Sigmoid colon (tissue), 4 donors: Measurements from ENCODE around the gene TAAR2.
"Not testable (repeated sequence)": the region's sequence is repeated elsewhere in the genome, so short reads cannot be mapped to it uniquely, and the experiment has no call there.

Source experiments
- POLR2A ChIP-seq, 2 donors: fragments of 450-650 bp; IDR thresholded peaks; one replicate each; pipeline ENCODE4 v1.6.1; 2016; ENCODE audit warnings: antibody characterized with exemption in 2 of 2, mild to moderate bottlenecking in 2 of 2, moderate library complexity in 2 of 2
- POLR2AphosphoS5 ChIP-seq, 4 donors: sonication (generic); formaldehyde crosslinking; IDR thresholded peaks; one replicate each; pipeline ENCODE4 v1.6.1; 2017; ENCODE audit warnings: antibody characterized with exemption in 4 of 4
- TF ChIP-seq, protein P1 (sequence below), 4 experiments: fragments of 450-650 bp in 3 of 4; fragments of 200-600 bp in 1 of 4; IDR thresholded peaks; one replicate each; pipeline ENCODE4 v1.5.1; 2016 to 2019; ENCODE audit warnings: antibody characterized with exemption in 4 of 4, mild to moderate bottlenecking in 3 of 4, moderate library complexity in 2 of 4

DNA sequence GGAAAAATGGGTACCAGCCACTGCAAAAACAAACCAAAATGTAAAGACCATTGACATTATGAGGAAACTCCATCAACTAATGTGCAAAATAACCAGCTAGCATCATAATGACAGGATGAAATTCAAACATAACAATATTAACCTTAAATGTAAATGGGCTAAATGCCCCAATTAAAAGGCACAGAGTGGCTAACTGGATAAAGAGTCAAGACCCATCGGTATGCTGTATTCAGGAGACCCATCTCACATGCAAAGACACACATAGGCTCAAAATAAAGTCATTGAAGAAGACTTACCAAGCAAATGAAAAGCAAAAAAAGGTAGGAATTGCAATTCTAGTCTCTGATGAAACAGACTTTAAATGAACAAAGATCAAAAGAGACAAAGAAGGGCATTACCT, 13.1 kb upstream of the TAAR2 start:
- TF ChIP-seq, protein P1, sequence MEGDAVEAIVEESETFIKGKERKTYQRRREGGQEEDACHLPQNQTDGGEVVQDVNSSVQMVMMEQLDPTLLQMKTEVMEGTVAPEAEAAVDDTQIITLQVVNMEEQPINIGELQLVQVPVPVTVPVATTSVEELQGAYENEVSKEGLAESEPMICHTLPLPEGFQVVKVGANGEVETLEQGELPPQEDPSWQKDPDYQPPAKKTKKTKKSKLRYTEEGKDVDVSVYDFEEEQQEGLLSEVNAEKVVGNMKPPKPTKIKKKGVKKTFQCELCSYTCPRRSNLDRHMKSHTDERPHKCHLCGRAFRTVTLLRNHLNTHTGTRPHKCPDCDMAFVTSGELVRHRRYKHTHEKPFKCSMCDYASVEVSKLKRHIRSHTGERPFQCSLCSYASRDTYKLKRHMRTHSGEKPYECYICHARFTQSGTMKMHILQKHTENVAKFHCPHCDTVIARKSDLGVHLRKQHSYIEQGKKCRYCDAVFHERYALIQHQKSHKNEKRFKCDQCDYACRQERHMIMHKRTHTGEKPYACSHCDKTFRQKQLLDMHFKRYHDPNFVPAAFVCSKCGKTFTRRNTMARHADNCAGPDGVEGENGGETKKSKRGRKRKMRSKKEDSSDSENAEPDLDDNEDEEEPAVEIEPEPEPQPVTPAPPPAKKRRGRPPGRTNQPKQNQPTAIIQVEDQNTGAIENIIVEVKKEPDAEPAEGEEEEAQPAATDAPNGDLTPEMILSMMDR (IDR thresholded peaks at IDR 0.05), result not testable (repeated sequence)
- not testable (repeated sequence) for TF ChIP-seq POLR2AphosphoS5, POLR2A (IDR thresholded peaks at IDR 0.05)
